Stimulated activated CD8-positive, alpha-beta memory T cell treated with anti-CD3 and anti-CD28 coated beads, Interleukin-4, amount 100 ng/mL, for 1 hour (primary cell): ENCODE results near the gene DOK7.
"Not testable (repeated sequence)": the region's sequence is repeated elsewhere in the genome, so short reads cannot be mapped to it uniquely, and the experiment has no call there.

Source experiments
- DNase-seq, 2 donors: peaks; one replicate each; pipeline ENCODE4 v3.0.0-alpha.2; 2020; ENCODE audit warnings: low read depth in 2 of 2, low spot score in 1 of 2

The DOK7 gene

DNA sequence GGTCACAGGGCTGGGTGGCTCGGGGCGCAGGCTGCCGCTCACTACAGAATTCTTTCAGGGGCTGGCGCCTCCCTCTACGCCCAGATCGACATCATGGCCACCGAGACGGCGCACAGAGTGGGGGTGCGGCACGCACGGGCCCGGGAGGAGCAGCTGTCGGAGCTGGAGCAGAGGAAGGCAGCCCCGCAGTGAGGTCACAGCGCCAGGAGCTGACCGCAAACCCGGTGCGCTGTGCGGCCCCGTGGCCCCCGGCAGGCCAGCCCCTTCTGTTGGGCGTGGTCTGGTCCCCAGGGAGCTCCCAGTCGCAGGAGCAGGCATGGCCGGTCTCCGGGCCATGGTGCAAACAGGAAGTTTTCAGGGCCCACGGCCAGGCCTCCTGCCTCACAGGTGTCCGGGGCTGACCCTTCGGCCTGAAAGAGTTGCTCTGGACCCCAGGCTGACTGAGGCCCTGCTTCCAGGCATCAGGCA is 37.6 kb downstream of the DOK7 start:
- DNase-seq: no peak

DNA sequence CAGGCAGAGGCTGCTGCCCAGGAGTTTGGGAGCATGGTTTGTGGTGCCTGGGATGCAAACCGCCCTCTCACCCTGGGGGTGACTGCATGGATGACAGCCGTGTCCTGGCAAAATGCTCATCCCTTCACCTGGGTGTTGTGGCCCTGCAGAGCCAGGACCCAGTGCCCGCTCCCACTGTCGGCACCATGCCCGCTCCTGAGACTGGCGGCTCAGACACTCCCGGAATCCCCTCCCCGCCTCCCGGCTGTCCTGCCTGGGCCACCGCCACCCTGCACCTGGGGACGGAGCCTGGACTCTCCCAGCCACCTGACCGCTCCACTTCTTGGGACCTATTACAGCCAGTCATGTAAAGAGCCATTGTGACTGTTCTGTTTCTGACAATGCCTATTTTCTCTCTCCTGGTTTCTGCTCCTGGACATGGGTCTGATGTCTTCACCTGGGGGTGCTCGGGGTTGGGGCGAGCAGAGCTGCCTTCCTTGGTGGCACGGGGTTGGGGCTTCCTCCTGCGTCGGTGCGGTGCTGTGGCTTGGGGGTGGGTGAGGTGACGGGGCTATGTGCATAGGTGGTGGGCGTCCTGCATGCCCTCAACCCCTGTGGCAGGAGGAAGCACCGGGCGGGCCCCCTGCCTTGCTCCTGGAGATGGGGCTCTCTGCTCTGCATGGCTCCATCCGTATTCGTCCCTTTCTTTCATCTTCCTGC is 38.2 kb downstream of the DOK7 start:
- no peak for DNase-seq

DNA sequence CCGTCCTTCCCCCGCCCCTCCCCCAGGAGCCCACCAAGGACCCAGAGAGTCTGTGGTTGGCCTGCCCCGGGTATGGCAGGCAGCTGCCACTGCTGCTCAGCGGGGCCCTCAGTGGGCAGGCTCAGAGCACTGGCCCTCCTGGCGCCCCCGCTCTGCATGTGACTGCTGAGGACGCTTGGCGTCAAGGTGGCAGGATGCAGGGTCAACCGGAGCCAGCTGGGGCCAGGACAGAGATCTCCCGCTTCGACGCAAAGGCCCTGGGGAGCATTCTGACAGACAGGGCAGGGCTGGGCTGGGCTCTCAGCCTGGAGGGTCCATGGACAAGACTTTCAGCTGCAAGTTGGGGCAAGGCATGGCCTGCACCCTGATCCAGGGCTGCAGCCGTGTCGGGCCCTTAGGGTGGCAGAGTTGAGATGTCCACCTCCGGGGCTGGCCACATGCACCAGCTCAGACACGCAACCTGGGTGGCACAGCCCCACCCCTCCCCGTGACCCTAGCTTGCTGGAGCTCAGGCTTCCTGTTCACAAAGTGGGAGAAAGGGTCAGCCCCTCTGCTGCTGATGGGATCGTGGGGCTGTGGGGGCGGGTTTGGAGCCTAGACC is 38.8 kb downstream of the DOK7 start:
- no peak for DNase-seq

DNA sequence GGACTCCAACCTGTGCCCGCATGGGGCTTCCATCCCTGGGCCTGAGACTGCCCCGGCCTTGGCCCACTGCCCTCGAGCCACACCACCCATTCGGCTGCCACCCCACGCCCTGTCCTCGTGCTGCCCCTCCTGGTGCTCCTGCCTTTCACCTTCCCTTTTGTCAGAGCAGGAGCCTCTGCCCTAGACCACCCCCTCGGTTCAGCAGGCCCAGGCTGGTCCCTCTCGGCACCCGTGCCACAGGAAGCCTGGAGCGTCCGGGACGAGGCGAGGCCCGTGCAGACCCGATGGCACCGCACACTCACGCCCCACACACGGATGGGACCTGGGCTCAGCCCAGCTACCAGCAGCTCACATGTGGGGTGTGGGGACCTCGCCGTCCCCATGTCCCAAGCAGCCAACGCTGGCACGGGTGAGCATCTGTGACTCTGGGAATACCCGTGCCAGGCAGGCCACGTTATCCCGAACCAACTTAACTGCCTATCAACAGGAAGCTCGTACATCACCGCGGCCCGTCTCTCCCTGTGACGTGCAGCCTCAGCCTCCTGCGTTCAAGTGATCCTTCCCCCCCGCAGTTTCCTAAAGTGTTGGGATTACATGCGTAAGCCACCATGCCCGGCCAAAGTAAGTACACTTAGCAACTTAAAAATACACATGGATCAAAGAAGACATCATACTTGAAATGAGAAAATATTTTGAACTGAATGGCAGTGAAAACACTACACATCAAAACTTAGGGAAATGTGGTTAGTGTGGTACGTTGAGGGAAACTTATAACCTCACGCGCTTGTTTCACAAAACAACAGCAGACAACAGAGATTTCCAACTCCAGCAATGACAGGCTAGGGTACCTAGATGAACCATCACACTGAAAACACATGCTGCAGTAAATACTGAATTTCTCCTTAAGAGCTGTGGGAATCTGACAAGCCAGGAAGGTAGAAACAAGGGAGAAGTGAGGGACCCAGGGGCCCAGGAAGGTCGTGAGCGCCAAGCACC is 40.1 kb downstream of the DOK7 start:
- no peak for DNase-seq

DNA sequence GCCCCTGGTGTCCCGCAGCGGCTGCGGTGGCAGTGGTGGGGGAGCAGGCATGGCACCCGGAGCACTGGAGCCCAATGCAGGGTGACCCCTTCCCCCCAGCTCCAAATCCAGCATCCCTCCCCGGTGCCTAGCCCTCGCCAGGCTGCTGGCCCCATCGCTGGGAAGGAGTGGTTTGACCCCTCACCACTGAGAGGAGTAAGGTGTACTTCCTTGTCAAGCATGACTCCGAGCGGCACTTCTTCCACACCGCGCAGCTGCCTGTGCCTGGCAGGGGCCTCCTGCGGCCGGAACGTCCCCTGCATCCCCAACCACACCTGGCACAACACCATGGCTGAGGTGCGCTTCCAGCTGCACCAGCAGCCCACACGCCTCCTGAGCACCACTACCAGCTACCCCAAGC is 42.1 kb downstream of the DOK7 start:
- DNase-seq: no peak

DNA sequence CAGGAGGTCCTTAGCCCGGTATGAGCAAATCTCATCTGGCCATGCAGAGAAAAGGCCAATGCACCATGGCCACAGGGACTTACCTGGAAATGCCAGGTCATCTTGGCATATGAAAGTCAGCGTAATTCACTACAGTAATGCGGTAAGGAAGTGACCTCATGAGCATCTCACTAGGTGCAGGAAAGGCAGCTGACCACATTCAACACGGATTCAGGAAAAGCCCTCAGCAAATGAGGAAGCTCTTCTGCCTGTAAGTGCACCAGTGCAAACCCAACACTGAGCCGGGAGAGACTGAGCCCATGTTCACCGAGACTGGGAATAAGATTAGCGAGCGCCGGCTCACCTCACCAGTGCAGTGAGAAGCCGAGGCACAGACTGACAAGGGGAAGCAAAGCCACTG is 45.4 kb downstream of the DOK7 start:
- DNase-seq: no peak

DNA sequence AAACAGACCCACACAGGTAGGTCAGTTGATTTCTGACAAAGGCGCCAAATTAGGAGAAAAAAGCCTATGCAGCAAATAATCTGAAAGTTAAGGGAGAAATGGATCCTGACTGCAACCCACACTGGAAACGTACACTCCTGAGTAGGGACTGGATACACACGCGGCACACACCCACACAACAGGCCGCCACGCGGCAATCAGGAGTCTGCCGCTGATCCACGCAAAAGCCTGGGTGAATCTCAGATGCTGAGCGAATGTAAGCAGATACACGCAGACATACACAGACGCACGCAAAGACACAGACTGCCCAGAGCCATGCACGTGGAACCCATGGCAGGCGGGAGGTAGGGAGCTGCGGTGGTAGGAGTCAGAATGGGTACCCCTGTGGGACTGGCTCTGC is 47.4 kb downstream of the DOK7 start:
- no peak for DNase-seq

DNA sequence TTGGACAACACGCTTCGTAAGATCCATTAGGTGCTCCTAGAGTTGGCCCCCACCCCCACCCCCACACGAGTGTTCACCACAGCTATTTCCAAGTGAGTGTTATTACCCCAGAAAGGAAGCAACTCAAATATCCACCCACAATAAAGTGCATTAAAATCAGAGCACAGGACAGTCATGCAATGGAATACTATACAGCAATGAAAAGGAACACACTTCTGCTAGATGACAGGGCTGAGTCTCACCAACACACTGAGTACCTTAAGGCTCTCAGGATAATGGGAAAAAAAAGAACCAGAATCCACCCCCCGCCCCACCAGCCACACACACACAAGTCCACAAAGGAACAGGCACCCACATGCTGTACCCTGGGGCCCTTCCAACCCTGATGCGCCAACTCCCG is 48.1 kb downstream of the DOK7 start:
- DNase-seq: no peak

DNA sequence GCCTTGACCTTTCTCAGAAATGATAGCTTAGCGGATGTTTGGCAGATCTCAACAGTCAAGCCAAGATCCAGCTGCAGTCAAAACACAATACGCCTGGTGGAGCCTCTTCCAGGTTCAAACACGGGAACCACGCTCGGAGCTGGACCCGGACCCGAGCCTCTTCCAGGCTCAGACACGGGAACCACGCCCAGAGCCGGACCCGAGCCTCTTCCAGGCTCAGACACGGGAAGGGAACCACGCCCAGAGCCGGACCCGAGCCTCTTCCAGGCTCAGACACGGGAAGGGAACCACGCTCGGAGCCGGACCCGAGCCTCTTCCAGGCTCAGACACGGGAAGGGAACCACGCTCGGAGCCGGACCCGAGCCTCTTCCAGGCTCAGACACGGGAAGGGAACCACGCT is 48.5 kb downstream of the DOK7 start:
- DNase-seq: not testable (repeated sequence)

DNA sequence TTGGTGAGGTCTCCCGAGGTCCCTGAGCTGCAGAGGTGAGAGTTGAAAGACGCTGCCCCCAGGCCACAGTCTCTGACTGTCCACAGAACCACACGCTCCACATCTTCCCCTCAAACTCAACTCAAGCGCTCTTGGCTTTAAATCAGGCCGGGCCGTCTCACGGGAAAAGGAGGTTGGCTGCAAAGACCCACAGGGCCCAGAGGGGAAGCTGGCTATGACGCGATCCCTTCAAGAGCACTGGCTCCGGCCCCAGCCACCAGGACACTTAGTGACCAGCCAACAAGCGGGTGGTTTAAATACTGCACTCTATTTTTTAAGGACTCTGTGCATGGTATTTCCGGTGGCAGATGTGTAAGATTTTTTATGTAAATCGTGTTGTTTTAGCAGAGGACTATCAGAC is 49.2 kb downstream of the DOK7 start:
- no peak for DNase-seq

DNA sequence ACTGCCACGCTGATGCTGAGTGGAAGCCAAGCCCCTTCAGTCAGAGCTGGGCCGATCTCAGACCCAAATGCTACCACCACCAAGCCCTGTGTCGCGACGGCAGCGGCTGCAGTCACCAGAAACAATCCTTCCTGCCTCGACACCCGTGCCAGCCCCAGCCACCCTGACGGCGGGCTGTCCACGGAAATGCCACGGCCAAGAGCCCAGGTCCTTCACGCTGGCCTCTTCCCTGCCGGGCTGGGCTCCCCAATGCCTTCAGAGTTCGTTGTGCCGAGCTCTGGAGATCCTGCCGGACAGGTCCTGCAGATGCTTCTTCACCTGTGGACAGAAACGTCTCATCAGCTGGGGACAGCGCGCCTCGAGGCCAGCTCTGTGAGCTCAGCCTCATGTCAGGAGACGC is 49.6 kb downstream of the DOK7 start:
- DNase-seq: no peak

DNA sequence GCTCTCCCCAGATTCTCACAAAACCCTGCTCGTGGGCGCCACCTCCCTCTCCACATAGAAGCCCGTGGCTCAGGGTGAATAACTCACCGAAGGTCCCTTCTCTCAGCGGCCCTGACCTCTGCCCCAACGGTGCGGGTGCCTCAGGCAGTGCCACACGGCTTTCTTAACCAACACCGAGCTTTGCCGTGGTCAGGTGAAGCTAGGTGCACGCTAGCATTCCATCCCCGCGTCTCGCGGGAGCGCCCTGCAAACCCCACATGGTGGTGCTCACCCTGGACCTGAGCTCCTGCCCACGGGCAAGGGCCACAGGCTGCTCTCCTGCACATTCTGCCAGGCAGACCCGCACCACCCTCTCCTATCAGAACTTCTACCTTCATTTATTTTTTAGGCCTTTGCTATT is 50.7 kb downstream of the DOK7 start:
- DNase-seq: no peak

DNA sequence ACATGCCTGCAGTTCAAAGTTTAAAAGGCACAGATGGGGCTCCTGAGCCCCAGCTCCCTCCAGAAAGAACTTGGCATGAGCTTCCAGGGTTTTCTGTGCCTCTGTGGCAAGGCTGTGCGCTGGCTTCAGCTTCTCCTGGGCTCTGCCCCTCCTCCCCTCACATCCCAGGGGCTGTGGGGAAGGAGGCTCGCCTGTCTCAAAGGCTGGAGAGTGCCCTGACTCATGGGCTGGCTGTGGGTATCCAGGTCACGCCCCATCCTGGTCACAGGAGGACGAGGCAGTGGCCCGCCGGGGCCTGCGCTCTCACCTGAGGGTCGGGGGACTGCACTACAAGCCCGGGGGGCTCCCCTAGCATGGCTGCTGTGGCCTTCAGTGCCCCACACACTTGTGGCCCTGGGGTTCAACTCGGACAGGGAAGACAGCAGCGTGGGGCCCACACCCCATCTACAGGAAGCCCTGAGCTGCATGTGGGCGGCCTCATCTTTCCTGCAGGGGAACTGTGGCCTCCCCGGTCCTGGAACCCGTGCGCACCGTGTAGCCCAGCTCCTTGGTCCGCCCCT is 51.2 kb downstream of the DOK7 start:
- no peak for DNase-seq

DNA sequence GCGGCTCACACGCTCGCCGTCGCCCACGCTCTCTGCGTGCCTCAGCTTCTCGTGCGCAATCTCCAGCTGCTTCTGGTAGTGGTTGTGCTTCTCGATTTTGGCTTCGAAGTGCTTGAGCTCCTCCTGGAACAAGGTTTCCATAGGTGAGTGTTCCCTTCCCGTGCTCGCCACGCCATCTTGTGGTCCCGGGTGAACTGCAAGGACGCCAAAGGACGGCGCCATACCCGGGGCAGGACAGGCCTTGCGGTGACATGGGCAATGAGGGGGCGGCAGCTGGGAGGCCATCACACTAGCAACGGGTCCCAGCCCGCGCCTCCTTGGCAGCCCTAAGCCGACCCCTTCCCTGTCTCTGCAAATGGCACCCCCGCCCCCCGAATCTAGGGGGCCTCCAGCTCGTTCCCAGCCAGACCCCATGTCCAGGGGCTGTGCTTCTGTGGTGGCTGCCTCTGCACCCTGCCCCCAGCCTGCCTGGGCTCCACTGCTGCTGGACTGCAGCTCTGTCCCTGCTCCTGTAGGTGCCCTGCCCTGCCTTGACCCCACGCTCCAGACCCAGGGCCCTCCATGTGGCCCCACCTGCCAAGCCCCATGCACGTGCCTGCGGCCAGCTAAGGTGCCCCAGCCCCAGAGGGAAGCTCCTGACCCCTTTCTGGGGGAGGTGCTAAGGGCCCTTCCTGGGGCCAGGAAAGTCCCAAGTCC is 51.8 kb downstream of the DOK7 start:
- DNase-seq: no peak

DNA sequence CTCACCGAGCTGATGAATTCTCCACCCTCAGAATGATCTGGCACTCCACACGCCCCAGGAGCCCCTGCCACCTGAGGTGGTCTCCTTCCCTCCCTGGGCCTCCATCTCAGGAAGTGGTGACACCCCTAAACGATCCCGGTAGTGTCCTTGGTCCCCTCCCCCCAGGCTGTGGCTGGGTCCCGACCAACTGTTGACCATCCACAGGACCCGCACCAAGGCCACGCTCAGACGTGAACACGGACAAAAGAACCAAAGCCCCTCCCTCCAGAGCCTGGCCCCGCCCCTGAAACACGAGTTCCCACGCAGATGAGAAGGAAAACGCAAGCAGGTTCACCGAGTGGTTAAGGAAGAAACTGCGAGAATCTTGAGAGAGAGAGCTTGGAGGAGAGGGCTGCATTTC is 52.5 kb downstream of the DOK7 start:
- DNase-seq: no peak

DNA sequence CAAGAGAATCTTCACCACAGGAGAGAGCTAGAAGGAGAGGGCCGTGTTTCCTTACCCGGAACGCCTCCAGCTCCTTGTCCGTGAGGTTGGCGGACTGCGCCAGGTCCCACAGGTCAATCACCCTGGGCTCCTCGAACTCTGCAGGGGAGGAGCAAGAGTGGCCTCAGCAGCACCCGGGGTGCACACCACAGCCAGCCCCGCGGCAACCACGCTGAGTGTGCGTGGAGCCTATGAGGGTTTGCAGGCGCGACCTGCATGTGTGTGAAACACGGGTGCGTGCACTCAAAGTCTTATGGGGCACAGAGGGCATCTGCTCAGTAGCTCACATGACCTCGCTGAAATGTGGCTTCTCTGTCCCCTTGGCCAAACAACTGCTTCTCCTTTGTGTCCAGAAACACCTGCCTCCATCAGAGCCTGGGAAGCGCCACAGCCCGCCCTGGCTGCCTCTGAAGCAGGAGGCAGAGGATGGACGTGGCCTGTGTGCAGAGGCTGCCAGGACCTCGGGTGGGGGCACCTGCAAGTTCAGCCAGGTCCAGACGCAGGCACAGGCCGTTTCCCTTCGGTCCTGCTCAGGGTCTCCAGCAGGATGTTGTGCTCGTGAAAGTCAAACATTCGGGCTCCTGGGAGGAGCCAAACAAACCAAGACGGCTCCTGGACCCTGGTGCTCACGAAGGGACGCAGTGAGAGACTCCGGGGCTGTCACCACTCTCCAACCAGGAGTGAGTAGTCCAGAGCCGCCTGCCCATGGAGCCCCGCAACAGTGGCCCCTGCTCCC is 53.1 kb downstream of the DOK7 start:
- no peak for DNase-seq

DNA sequence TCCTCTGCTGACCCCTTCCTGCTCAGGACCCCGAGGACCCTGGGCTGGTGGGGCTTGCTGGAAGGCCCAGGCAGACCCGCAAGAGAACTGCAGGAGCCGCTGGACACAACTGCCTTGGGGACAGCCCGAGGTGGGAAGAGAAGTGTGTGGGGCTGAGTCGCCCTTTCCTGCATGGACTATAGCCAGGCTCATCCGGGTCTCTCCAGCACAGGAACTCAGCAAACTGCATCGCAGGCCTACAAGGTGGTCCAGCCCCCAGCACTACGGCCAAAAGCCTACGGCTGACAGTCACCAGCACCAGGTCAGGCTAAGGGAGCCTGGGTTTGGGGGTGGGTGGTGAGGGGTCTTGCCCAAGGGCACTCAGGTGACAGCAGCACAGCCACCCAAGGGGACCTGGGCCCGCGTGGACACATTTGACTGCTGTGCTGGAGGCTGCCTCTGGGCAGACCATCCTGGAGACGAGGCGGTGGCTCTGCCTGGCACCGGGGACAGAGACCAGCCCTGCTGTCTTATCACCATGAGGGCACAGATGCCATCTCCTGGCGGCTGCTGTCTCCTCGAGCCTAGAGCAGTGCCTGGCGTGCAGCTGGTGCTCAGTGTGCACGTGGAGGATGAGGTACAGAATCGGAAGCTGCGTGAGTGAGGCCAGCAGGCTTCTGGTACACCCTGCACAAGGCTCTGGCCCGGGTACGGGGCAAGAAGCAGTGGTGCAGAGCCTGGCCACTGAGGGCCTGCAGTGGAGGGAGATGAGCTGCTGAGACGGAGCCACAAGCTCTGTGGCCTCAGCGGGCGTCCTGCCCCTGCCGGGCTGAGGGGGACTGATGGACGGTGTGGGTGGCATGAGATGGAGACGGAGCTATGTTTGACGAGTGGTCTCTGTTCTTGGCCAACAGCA is 54.0 kb downstream of the DOK7 start:
- no peak for DNase-seq

DNA sequence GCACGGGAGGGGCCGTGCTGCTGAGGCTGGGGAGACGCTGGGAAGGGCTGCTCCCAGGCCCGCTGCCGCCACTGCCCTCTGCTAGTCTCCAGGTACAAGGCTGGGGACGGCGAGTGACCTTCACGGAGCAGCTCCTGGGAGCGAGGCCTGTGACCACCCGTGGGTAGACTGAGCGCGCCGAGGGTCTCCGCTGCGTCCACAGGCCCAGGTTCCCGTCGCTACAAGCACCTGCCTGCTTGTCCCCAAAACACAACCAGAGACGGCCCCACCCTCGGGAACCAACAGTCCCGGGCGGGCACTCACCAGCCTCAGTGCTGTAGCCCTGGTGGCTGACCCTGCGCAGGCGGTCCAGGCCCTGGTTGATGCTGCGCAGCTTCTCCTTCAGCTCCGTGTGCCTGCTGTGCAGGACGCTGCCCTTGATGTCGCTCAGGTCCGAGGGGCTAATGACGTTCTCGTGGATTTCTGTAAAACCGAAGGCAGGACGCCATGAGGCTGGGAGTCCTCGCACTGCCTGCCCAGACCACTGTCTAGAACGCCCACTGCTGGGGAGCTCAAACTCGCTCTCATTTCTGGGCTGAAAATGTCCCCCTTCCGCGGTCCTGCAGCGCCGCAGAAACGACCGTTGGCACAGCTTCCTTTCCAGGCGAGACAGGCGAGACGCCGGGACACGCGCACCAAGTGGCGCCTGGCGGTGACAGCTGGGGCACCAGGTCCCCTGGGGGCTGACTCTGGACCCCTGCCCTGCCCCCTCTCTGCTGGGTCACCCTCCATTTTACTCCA is 54.8 kb downstream of the DOK7 start:
- DNase-seq: no peak

DNA sequence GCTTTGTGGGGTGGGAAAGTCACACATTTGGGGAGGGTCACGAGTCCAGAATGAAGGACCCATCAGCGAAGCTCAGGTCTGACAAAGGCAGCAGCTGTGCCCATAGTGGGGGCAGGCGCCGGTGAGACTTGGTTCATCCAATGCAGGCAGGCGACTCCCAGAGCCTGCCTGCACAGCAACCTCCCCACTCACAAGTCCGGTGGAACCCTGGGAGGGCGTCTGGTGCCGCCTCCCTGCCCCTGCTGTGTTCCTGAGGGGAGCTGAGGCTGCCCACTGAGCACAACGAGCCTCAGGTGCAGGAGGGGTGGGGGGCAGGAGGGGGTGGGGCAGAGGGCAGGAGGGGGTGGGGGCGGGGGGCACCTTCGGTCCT is 55.4 kb downstream of the DOK7 start:
- no peak for DNase-seq
